ENCODE data around the gene PCTP. TPM values are rescaled to one million over a fixed set of nuclear protein-coding genes. Genes with fewer than 3 reads are reported as not detected.

Gene PCTP
- total and polyA plus RNA-seq, 2 of the 4 experiments (the other 2 are of a cell fraction), result 11.6 to 12.9 TPM

- CTCF ChIA-PET, result no interaction called here
- Histone ChIP-seq H2AK5ac (ENCODE audit: low read depth, low read length) (no peak overlapping the region), H2AFZ (replicated peaks; ENCODE audit: low read length, poor library complexity) (no peak overlapping the region), H3K4ac (ENCODE audit: low read depth, low read length) (no peak overlapping the region), H3K9ac (ENCODE audit: low read depth, low read length) (no peak overlapping the region), H3K79me1 (ENCODE audit: low read depth in 1 of 2, low read length in 2 of 2) (no peaks in the 10 kb centered on the region), H3K14ac (replicated peaks; ENCODE audit: low read depth, low read length) (no peak overlapping the region), H3K36me3 (ENCODE audit: control insufficient read depth, insufficient read depth, low read length) (no peaks in the 10 kb centered on the region), H4K8ac (ENCODE audit: low read depth in 2 of 2, low read length in 2 of 2) (no peak overlapping the region), H3K4me3 (ENCODE audit: insufficient read depth, low read depth, low read length) (no peak overlapping the region), H3K4me1 (ENCODE audit: control insufficient read depth, insufficient read depth, low read length) (no peaks in the 10 kb centered on the region), H3K9me3 (ENCODE audit: control insufficient read depth, insufficient read depth, low read length) (no peaks in the 10 kb centered on the region), H3K18ac (ENCODE audit: low read depth, low read length) (no peak overlapping the region), H2BK15ac (ENCODE audit: low read depth, low read length) (no peak overlapping the region), H2BK5ac (ENCODE audit: low read depth, low read length, poor library complexity, severe bottlenecking) (no peak overlapping the region), H3K27ac (ENCODE audit: insufficient read depth, low read length) (no peak overlapping the region), H3K9me1 (ENCODE audit: insufficient read depth, low read length) (no peaks in the 10 kb centered on the region), H4K91ac (ENCODE audit: insufficient read depth, low read depth, low read length) (no peak overlapping the region), H3K56ac (ENCODE audit: extremely low read depth, insufficient read depth, low read length) (no peak overlapping the region), H2AK9ac (replicated peaks; ENCODE audit: low read depth, low read length, poor library complexity) (no peak overlapping the region), H3K4me2 (ENCODE audit: low read depth, low read length) (no peak overlapping the region), H2BK120ac (ENCODE audit: low read depth, low read length) (no peak overlapping the region), H3K23ac (ENCODE audit: low read depth, low read length) (no peak overlapping the region), H2BK20ac (ENCODE audit: low read depth, low read length) (no peak overlapping the region), H4K5ac (ENCODE audit: low read depth, low read length) (no peak overlapping the region), H4K20me1 (ENCODE audit: insufficient read depth, low read length) (no peaks in the 10 kb centered on the region), H3K27me3 (ENCODE audit: control insufficient read depth, insufficient read depth, low read length) (no peaks in the 10 kb centered on the region)
- TF ChIP-seq SMC3 (IDR thresholded peaks at IDR 0.05; ENCODE audit: low read depth, low read length) (no peak), NFE2L2 (IDR thresholded peaks at IDR 0.05; ENCODE audit: low read depth, low read length) (no peak), CTCF (conservative IDR thresholded peaks at IDR 0.05; ENCODE audit: low read depth, low read length) (no peak), MXI1 (IDR thresholded peaks at IDR 0.05; ENCODE audit: borderline replicate concordance, low read depth, low read length) (no peak), RAD21 (IDR thresholded peaks at IDR 0.05; ENCODE audit: low read length) (no peak), POLR2A (IDR thresholded peaks at IDR 0.05; ENCODE audit: low read depth, low read length) (no peak), RFX5 (IDR thresholded peaks at IDR 0.05; ENCODE audit: low read depth, low read length) (no peak), CEBPB (IDR thresholded peaks at IDR 0.05; ENCODE audit: low read depth, low read length) (no peak), FOS (IDR thresholded peaks at IDR 0.05; ENCODE audit: low read depth, low read length) (no peak), ELK1 (IDR thresholded peaks at IDR 0.05; ENCODE audit: borderline replicate concordance, low read depth, low read length) (no peak), CHD1 (IDR thresholded peaks at IDR 0.05; ENCODE audit: low read depth, low read length) (no peak), BHLHE40 (IDR thresholded peaks at IDR 0.05; ENCODE audit: low read depth, low read length) (no peak), MAFK (IDR thresholded peaks at IDR 0.05; ENCODE audit: low read depth, low read length) (no peak), RCOR1 (IDR thresholded peaks at IDR 0.05; ENCODE audit: insufficient replicate concordance, low read length) (no peak), MAZ (IDR thresholded peaks at IDR 0.05; ENCODE audit: borderline replicate concordance, low read depth, low read length) (no peak)
- TF ChIP-seq, protein P1, sequence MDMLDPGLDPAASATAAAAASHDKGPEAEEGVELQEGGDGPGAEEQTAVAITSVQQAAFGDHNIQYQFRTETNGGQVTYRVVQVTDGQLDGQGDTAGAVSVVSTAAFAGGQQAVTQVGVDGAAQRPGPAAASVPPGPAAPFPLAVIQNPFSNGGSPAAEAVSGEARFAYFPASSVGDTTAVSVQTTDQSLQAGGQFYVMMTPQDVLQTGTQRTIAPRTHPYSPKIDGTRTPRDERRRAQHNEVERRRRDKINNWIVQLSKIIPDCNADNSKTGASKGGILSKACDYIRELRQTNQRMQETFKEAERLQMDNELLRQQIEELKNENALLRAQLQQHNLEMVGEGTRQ (IDR thresholded peaks at IDR 0.05; ENCODE audit: low read depth, low read length), result no peak
- DNase-seq (no peak), ATAC-seq (ENCODE audit: low read depth) (no peak)
- POLR2A ChIA-PET (ENCODE audit: unreplicated experiment), result no interaction called here
- in situ Hi-C loops (cut with MboI; ENCODE audit: low sequenced_read_pairs) (loop anchor here (25.0 kb wide), 1 partner anchor 2000 kb away; no protein-coding TSS in a partner anchor), intact Hi-C loops (cut with micrococcal nuclease) (no loop called here), dilution Hi-C loops (cut with HindIII; ENCODE audit: low sequenced_read_pairs, unreplicated experiment) (no loop called here)
- BruUV-seq (replicated peaks), result no TSS peak
- no CpG with 5 or more reads among the region's 3 CpGs for WGBS, 2 experiments (ENCODE audit: extremely low coverage in 2 of 2, insufficient read length in 1 of 2)
These were observed 61.5 kb downstream of the PCTP start for GRCh38 chr17:55812323-55812722.

Data from IMR-90 (cell line).